HG03103 (cell line): ENCODE results near the gene RTL3.

ENCODE experiments used
- ATAC-seq: cut with Tn5 transposase; IDR thresholded peaks from one replicate; pipeline ENCODE4 v1.9.1; 2021; ENCODE audit warnings: low read depth; ENCODE audit not compliant: unreplicated experiment

The RTL3 gene

DNA sequence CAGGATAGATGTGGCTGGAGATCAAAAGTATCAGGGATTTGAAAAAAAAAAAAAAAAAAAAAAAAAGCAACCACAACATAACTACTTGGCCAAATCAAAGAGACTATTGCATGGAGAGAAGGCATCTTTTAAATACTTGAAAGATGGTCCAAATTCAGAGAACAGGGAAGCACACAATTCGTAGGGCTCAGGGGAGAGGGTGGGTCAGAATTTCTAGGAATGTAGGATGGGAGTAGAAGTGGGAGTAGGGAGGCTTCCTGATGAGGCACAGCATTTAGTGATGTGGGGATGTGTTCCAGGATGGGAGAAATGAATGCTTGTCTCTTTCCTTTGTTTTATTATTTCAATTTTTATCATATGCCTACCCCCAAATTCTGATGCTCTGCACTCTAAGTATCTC is 36.3 kb downstream of the RTL3 start:
- ATAC-seq = no peak

DNA sequence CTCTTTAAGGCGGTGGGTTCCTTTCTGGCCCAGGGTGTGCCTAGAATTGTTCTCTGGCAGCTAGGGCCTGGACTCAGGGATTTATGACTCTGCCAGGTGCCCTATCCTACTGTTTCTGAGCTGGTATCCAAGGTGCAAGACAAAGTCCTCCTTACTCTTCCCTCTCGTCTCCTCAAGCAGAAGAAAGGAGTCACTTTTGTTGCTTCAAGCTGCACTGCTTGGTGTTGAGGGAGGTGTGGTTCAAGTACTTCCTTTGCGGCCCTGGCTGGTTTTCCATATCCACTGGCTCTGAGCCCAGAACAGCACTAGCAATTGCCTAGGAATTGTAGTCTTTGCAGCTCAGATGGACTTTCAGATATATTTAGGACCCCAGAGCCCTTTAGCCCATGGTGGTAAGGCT is 39.3 kb downstream of the RTL3 start:
- no peak for ATAC-seq

DNA sequence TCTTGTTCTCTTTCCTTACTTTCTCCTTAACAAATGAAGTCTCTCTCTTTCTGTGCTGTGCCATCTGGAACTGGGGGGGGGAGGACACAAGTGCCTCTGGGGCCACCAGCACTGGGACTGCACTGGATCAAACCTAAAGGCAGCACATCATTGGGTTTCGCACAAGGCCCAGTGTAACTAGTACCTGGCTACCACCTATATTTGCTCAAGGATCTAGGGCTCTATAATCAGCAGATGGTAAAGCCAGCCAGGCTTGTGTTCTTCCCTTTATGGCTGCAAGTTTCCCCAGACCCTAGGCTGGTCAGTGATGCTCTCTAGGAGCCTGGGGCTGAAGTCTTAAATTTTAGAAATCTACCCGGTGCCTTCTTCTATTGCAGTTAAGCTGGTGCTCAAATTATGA is 40.1 kb downstream of the RTL3 start:
- no peak for ATAC-seq

DNA sequence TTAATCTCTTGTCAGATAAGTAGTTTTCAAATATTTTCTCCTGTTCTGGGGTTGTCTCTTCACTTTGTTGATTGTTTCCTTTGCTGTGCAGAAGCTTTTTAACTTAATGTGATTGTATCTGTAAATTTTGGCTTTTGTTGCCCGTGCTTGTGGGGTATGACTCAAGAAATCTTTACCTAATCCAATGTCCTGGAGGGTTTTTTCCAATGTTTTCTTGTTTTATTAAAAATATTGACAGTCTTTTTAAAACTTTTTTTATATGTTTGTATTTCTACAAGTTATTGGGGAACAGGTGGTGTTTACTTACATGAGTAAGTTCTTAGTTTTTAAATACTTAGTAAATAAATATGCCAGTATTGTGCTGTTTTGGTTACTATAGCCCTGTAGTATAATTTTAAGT is 44.9 kb downstream of the RTL3 start:
- ATAC-seq = no peak
